ENCODE data around the gene KDM6A.
"Not testable (repeated sequence)": the region's sequence is repeated elsewhere in the genome, so short reads cannot be mapped to it uniquely, and the experiment has no call there.

Gene KDM6A

GRCh38 chrX:44889824-44890223 lies 16.8 kb downstream of the KDM6A start:
- TF ChIP-seq CTCF (IDR thresholded peaks at IDR 0.05; ENCODE audit: low read depth, low read length, missing control alignments), result no peak
- no peak overlapping the region for H3K4me3 ChIP-seq (ENCODE audit: low read depth, low read length)
- no peak for DNase-seq (ENCODE audit: low read depth)

GRCh38 chrX:44890247-44890646 lies 17.3 kb downstream of the KDM6A start:
- DNase-seq (ENCODE audit: low read depth), result no peak
- no peak for TF ChIP-seq CTCF (IDR thresholded peaks at IDR 0.05; ENCODE audit: low read depth, low read length, missing control alignments)
- no peak overlapping the region for H3K4me3 ChIP-seq (ENCODE audit: low read depth, low read length)

GRCh38 chrX:44890687-44891086 lies 17.7 kb downstream of the KDM6A start:
- not testable (repeated sequence) for DNase-seq (ENCODE audit: low read depth); H3K4me3 ChIP-seq (ENCODE audit: low read depth, low read length)

GRCh38 chrX:44891642-44892041 lies 18.7 kb downstream of the KDM6A start:
- no peak overlapping the region for H3K4me3 ChIP-seq (ENCODE audit: low read depth, low read length)
- TF ChIP-seq CTCF (IDR thresholded peaks at IDR 0.05; ENCODE audit: low read depth, low read length, missing control alignments), result no peak
- no peak for DNase-seq (ENCODE audit: low read depth)

GRCh38 chrX:44896876-44897186 lies 23.8 kb downstream of the KDM6A start:
- no peak for DNase-seq (ENCODE audit: low read depth)
- no peak overlapping the region for H3K4me3 ChIP-seq (ENCODE audit: low read depth, low read length)

GRCh38 chrX:44897539-44897938 lies 24.6 kb downstream of the KDM6A start:
- no peak overlapping the region for H3K4me3 ChIP-seq (ENCODE audit: low read depth, low read length)
- TF ChIP-seq CTCF (IDR thresholded peaks at IDR 0.05; ENCODE audit: low read depth, low read length, missing control alignments), result no peak
- DNase-seq (ENCODE audit: low read depth), result no peak

More at GRCh38 chrX:44896876-44897186, 23.8 kb downstream of the KDM6A start:
- no peak for TF ChIP-seq CTCF (IDR thresholded peaks at IDR 0.05; ENCODE audit: low read depth, low read length, missing control alignments)

- TF ChIP-seq CTCF (IDR thresholded peaks at IDR 0.05; ENCODE audit: low read depth, low read length, missing control alignments), result no peak
- no peak overlapping the region for H3K4me3 ChIP-seq (ENCODE audit: low read depth, low read length)
- no peak for DNase-seq (ENCODE audit: low read depth)
Measured at GRCh38 chrX:44898411-44899221, 25.6 kb downstream of the KDM6A start.

Measured in GM12864 (cell line).